ENCODE data around the gene DDA1.
"Not testable (repeated sequence)": the region's sequence is repeated elsewhere in the genome, so short reads cannot be mapped to it uniquely, and the experiment has no call there.

Gene DDA1

GRCh38 chr19:17358395-17358794 lies 49.0 kb downstream of the DDA1 start:
- TF ChIP-seq CTCF (conservative IDR thresholded peaks at IDR 0.05) = no peak
- no peak overlapping the region for H3K27ac ChIP-seq

- no peak for TF ChIP-seq CTCF (conservative IDR thresholded peaks at IDR 0.05)
- H3K27ac ChIP-seq = no peak overlapping the region
Measured at GRCh38 chr19:17359905-17360800, 50.8 kb downstream of the DDA1 start.

GRCh38 chr19:17363852-17364605 lies 54.7 kb downstream of the DDA1 start:
- H3K27ac ChIP-seq = not testable (repeated sequence)

- no peak overlapping the region for H3K27ac ChIP-seq
- no peak for TF ChIP-seq CTCF (conservative IDR thresholded peaks at IDR 0.05)
Measured at GRCh38 chr19:17365361-17365760, 56.0 kb downstream of the DDA1 start.

GRCh38 chr19:17370026-17370587 lies 60.7 kb downstream of the DDA1 start:
- H3K27ac ChIP-seq = no peak overlapping the region

More at GRCh38 chr19:17370026-17370587, 60.7 kb downstream of the DDA1 start:
- TF ChIP-seq CTCF (conservative IDR thresholded peaks at IDR 0.05) = no peak

All from VCaP (cell line).